ENCODE data around the gene FERMT3.

Gene FERMT3

GRCh38 chr11:64255135-64256128 lies 48.9 kb downstream of the FERMT3 start:
- TF ChIP-seq CTCF (IDR thresholded peaks at IDR 0.05; ENCODE audit: control insufficient read depth, extremely low read depth, insufficient read depth), result no peak
- no peak overlapping the region for H3K4me3 ChIP-seq (ENCODE audit: low read depth, low read length)
- DNase-seq (ENCODE audit: low read depth), result no peak

GRCh38 chr11:64256300-64256699 lies 49.8 kb downstream of the FERMT3 start:
- H3K4me3 ChIP-seq (ENCODE audit: low read depth, low read length), result no peak overlapping the region
- no peak for DNase-seq (ENCODE audit: low read depth)
- TF ChIP-seq CTCF (IDR thresholded peaks at IDR 0.05; ENCODE audit: control insufficient read depth, extremely low read depth, insufficient read depth), result no peak

GRCh38 chr11:64258356-64258755 lies 51.8 kb downstream of the FERMT3 start:
- DNase-seq (ENCODE audit: low read depth), result no peak
- H3K4me3 ChIP-seq (ENCODE audit: low read depth, low read length), result no peak overlapping the region
- TF ChIP-seq CTCF (IDR thresholded peaks at IDR 0.05; ENCODE audit: control insufficient read depth, extremely low read depth, insufficient read depth), result no peak

- no peak for DNase-seq (ENCODE audit: low read depth)
- no peak overlapping the region for H3K4me3 ChIP-seq (ENCODE audit: low read depth, low read length)
- no peak for TF ChIP-seq CTCF (IDR thresholded peaks at IDR 0.05; ENCODE audit: control insufficient read depth, extremely low read depth, insufficient read depth)
Measured at GRCh38 chr11:64258946-64259532, 52.5 kb downstream of the FERMT3 start.

GRCh38 chr11:64259533-64260067 lies 53.1 kb downstream of the FERMT3 start:
- TF ChIP-seq CTCF (IDR thresholded peaks at IDR 0.05; ENCODE audit: control insufficient read depth, extremely low read depth, insufficient read depth), result no peak
- H3K4me3 ChIP-seq (ENCODE audit: low read depth, low read length), result no peak overlapping the region
- no peak for DNase-seq (ENCODE audit: low read depth)

GRCh38 chr11:64260147-64260708 lies 53.7 kb downstream of the FERMT3 start:
- no peak for DNase-seq (ENCODE audit: low read depth)
- no peak overlapping the region for H3K4me3 ChIP-seq (ENCODE audit: low read depth, low read length)
- no peak for TF ChIP-seq CTCF (IDR thresholded peaks at IDR 0.05; ENCODE audit: control insufficient read depth, extremely low read depth, insufficient read depth)
